HG03103 (cell line): ENCODE results near the gene OPCML.

Experiments
- ATAC-seq: cut with Tn5 transposase; IDR thresholded peaks from one replicate; pipeline ENCODE4 v1.9.1; 2021; ENCODE audit warnings: low read depth; ENCODE audit not compliant: unreplicated experiment

The OPCML gene

DNA sequence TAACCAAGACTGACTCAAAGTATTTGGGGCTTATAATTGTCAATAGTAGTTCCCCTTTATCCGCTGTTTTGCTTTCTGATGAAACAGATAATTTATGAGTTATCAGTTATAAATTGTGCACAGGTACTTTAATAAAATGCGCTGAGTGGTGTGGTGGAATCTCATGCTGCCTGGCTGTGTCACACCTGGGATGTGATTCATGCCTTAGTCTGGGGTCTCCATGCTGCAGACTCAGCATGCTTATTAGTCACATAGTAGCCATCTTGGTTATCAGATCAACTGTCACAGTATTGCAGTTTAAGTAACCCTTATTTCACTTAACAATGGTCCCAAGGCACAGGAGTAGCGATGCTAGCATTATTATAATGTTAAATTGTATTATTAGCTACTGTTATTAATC is 1166.7 kb downstream of the OPCML start:
- ATAC-seq: no peak
